ENCODE data around the gene TPP2. TPM values are rescaled to one million over a fixed set of nuclear protein-coding genes. Genes with fewer than 3 reads are reported as not detected.

The TPP2 gene
- total and polyA plus RNA-seq, 3 donors from 2014 or later, result 86.2 to 171 (median 112) TPM

GRCh38 chr13:102700088-102701031 lies 103.6 kb downstream of the TPP2 start:
- H3K4me1 ChIP-seq, result no peaks in the 10 kb centered on the region
- TF ChIP-seq, protein P1, sequence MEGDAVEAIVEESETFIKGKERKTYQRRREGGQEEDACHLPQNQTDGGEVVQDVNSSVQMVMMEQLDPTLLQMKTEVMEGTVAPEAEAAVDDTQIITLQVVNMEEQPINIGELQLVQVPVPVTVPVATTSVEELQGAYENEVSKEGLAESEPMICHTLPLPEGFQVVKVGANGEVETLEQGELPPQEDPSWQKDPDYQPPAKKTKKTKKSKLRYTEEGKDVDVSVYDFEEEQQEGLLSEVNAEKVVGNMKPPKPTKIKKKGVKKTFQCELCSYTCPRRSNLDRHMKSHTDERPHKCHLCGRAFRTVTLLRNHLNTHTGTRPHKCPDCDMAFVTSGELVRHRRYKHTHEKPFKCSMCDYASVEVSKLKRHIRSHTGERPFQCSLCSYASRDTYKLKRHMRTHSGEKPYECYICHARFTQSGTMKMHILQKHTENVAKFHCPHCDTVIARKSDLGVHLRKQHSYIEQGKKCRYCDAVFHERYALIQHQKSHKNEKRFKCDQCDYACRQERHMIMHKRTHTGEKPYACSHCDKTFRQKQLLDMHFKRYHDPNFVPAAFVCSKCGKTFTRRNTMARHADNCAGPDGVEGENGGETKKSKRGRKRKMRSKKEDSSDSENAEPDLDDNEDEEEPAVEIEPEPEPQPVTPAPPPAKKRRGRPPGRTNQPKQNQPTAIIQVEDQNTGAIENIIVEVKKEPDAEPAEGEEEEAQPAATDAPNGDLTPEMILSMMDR (IDR thresholded peaks at IDR 0.05), result no peak
- no peak for TF ChIP-seq POLR2A (IDR thresholded peaks at IDR 0.05)
- no peaks in the 10 kb centered on the region for H3K36me3 ChIP-seq (ENCODE audit: low read depth, missing control alignments)
- peak overlapping the region in 1 of 2 donors; percentile 41 for H3K27ac ChIP-seq
- H3K4me3 ChIP-seq, result no peak overlapping the region
- intact Hi-C loops (cut with DNase I; ENCODE audit: low total_unique reads), result no loop called here
- DNase-seq, result peak; percentile 24
- no peaks in the 10 kb centered on the region for H3K9me3 ChIP-seq
- no peaks in the 10 kb centered on the region for H3K27me3 ChIP-seq
- WGBS, 2 donors, result 44 to 48% methylated on average over 14 of the region's 14 CpGs

- H3K9me3 ChIP-seq, result no peaks in the 10 kb centered on the region
- 83 to 87% methylated on average over 5 of the region's 5 CpGs for WGBS, 2 donors
- intact Hi-C loops (cut with DNase I; ENCODE audit: low total_unique reads), result no loop called here
- H3K27ac ChIP-seq, result no peak overlapping the region
- TF ChIP-seq POLR2A (IDR thresholded peaks at IDR 0.05), result no peak
- TF ChIP-seq, protein P1 (IDR thresholded peaks at IDR 0.05), result no peak
- no peaks in the 10 kb centered on the region for H3K36me3 ChIP-seq (ENCODE audit: low read depth, missing control alignments)
- no peaks in the 10 kb centered on the region for H3K4me1 ChIP-seq
- H3K27me3 ChIP-seq, result no peaks in the 10 kb centered on the region
- no peak for DNase-seq
- no peak overlapping the region for H3K4me3 ChIP-seq
These were observed 104.5 kb downstream of the TPP2 start for GRCh38 chr13:102701331-102701730.

GRCh38 chr13:102702965-102703725 lies 106.4 kb downstream of the TPP2 start:
- H3K4me3 ChIP-seq, result no peak overlapping the region
- H3K27me3 ChIP-seq, result no peaks in the 10 kb centered on the region
- no peaks in the 10 kb centered on the region for H3K36me3 ChIP-seq (ENCODE audit: low read depth, missing control alignments)
- 61 to 71% methylated on average over 8 of the region's 8 CpGs for WGBS, 2 donors
- no peak for DNase-seq
- TF ChIP-seq, protein P1 (IDR thresholded peaks at IDR 0.05), result no peak
- TF ChIP-seq POLR2A (IDR thresholded peaks at IDR 0.05), result no peak
- H3K27ac ChIP-seq, result no peak overlapping the region
- H3K4me1 ChIP-seq, result no peaks in the 10 kb centered on the region
- no peaks in the 10 kb centered on the region for H3K9me3 ChIP-seq
- intact Hi-C loops (cut with DNase I; ENCODE audit: low total_unique reads), result no loop called here

GRCh38 chr13:102703726-102704035 lies 106.9 kb downstream of the TPP2 start:
- Histone ChIP-seq H3K36me3 (ENCODE audit: low read depth, missing control alignments) (no peaks in the 10 kb centered on the region), H3K4me3 (no peak overlapping the region), H3K4me1 (no peaks in the 10 kb centered on the region), H3K9me3 (no peaks in the 10 kb centered on the region), H3K27me3 (no peaks in the 10 kb centered on the region), H3K27ac (no peak overlapping the region)
- intact Hi-C loops (cut with DNase I; ENCODE audit: low total_unique reads), result no loop called here
- no peak for TF ChIP-seq POLR2A (IDR thresholded peaks at IDR 0.05)
- TF ChIP-seq, protein P1 (IDR thresholded peaks at IDR 0.05), result no peak
- DNase-seq, result no peak

Data from testis (tissue), 3 donors.